SK-N-SH (cell line): ENCODE measurements around the gene SAMD4A. TPM values are rescaled to one million over a fixed set of nuclear protein-coding genes. Genes with fewer than 3 reads are reported as not detected.
A peak's percentile ranks its signal among the peaks of the same experiment; 100 is the strongest.

Experiments
- CTCF ChIA-PET: fragments of 300-600, 350-600 bp; formaldehyde crosslinking; extraction: SDS; loops from one replicate; lab custom pipeline; 2021; lab: Yijun Ruan, JAX
- POLR2A ChIA-PET: fragments of 350-600 bp; sonication (Branson Sonifier 250); formaldehyde crosslinking; extraction: SDS; loops from one replicate; lab custom pipeline; 2020; ENCODE audit warnings: antibody characterized with exemption, inconsistent platforms; lab: Yijun Ruan, JAX
- DNase-seq: peaks from one replicate; pipeline ENCODE4 v3.0.0; 2012
- H2AFZ ChIP-seq: fragments of 200-600 bp; sonication (generic); 2 replicates; pipeline ENCODE4 v1.8.1; 2016; ENCODE audit warnings: antibody characterized with exemption, mild to moderate bottlenecking, low read depth
- H3F3A ChIP-seq: fragments of 200-600 bp; sonication (generic); replicated peaks from 2 replicates; pipeline ENCODE3; 2016; ENCODE audit warnings: antibody characterized with exemption, mild to moderate bottlenecking; ENCODE audit not compliant: insufficient read depth
- H3K27ac ChIP-seq, 2 experiments: fragments of 200-500 bp in 1 of 2; fragments of 200-600 bp in 1 of 2; sonication (Bioruptor generic) in 1 of 2; sonication (generic), shearing (Covaris generic) in 1 of 2; 2 replicates each; pipeline versions ENCODE4 v1.5.1 to v1.6.1; 2014 to 2016; ENCODE audit warnings: low read depth in 2 of 2, inconsistent platforms in 1 of 2, low read length in 1 of 2, mild to moderate bottlenecking in 1 of 2, mixed read lengths in 1 of 2
- H3K27me3 ChIP-seq: fragments of 200-600 bp; sonication (generic), shearing (Covaris generic); 2 replicates; pipeline ENCODE4 v1.6.1; 2016; ENCODE audit warnings: mixed run types; ENCODE audit not compliant: insufficient read depth
- H3K36me3 ChIP-seq, 2 experiments: fragments of 200-500 bp in 1 of 2; fragments of 200-600 bp in 1 of 2; sonication (Bioruptor generic) in 1 of 2; sonication (generic) in 1 of 2; replicated peaks in 1 of 2; 2 replicates each; pipeline versions ENCODE3 to v1.5.1; 2014 to 2016; ENCODE audit warnings: low read length in 1 of 2, mild to moderate bottlenecking in 1 of 2; ENCODE audit not compliant: insufficient read depth in 2 of 2, control insufficient read depth in 1 of 2
- H3K4me1 ChIP-seq, 2 experiments: fragments of 200-500 bp in 1 of 2; fragments of 200-600 bp in 1 of 2; sonication (Bioruptor generic) in 1 of 2; sonication (generic), shearing (Covaris generic) in 1 of 2; 2 replicates each; pipeline versions ENCODE4 v1.5.1 to v1.6.1; 2014 to 2016; ENCODE audit warnings: low read depth in 1 of 2, low read length in 1 of 2, mixed run types in 1 of 2; ENCODE audit not compliant: insufficient read depth in 2 of 2, control insufficient read depth in 1 of 2
- H3K4me2 ChIP-seq: fragments of 200-600 bp; sonication (generic), shearing (Covaris generic); 2 replicates; pipeline ENCODE4 v1.6.1; 2017; ENCODE audit warnings: mixed run types
- H3K4me3 ChIP-seq, 2 experiments: fragments of 200-500 bp in 1 of 2; fragments of 200-600 bp in 1 of 2; sonication (Bioruptor generic) in 1 of 2; sonication (generic), shearing (Covaris generic) in 1 of 2; 2 replicates each; pipeline versions ENCODE4 v1.5.1 to v1.8.1; 2014 to 2016; ENCODE audit warnings: low read depth in 2 of 2, inconsistent platforms in 1 of 2, low read length in 1 of 2, mild to moderate bottlenecking in 1 of 2, mixed read lengths in 1 of 2, moderate library complexity in 1 of 2
- H3K79me2 ChIP-seq: fragments of 200-600 bp; sonication (generic); 2 replicates; pipeline ENCODE4 v1.8.1; 2017; ENCODE audit warnings: mild to moderate bottlenecking; ENCODE audit not compliant: insufficient read depth
- H3K9ac ChIP-seq: fragments of 200-600 bp; sonication (generic); 2 replicates; pipeline ENCODE4 v1.6.1; 2017; ENCODE audit warnings: mixed run types
- H3K9me2 ChIP-seq: fragments of 200-600 bp; sonication (generic); 2 replicates; pipeline ENCODE4 v1.6.1; 2017; ENCODE audit warnings: mixed run types
- H3K9me3 ChIP-seq: fragments of 200-600 bp; sonication (generic); 2 replicates; pipeline ENCODE4 v1.6.1; 2017; ENCODE audit warnings: mixed run types, mild to moderate bottlenecking, moderate library complexity
- H4K20me1 ChIP-seq: fragments of 200-600 bp; sonication (generic); 2 replicates; pipeline ENCODE4 v1.6.1; 2017; ENCODE audit warnings: mild to moderate bottlenecking, mixed run types; ENCODE audit not compliant: insufficient read depth
- EP300 ChIP-seq, 2 experiments: IDR thresholded peaks; 2 replicates each; pipeline versions ENCODE4 v1.4.0 to v1.6.1; 2012; ENCODE audit warnings: borderline replicate concordance in 1 of 2, low read depth in 1 of 2, low read length in 1 of 2
- EZH2phosphoT487 ChIP-seq: fragments of 200-600 bp; sonication (generic); IDR thresholded peaks from 2 replicates; pipeline ENCODE4 v1.6.1; 2017; ENCODE audit warnings: low read depth, mixed run types, mild to moderate bottlenecking, antibody characterized with exemption, moderate library complexity, borderline replicate concordance
- FOSL2 ChIP-seq: IDR thresholded peaks from 2 replicates; pipeline ENCODE4 v1.4.0; 2012; ENCODE audit warnings: low read depth, mild to moderate bottlenecking, moderate library complexity, borderline replicate concordance
- FOXJ3 ChIP-seq: sonication (generic); formaldehyde crosslinking; IDR thresholded peaks from 2 replicates; pipeline ENCODE4 v1.5.1; 2020; ENCODE audit warnings: mild to moderate bottlenecking, missing genetic modification reagents
- JUND ChIP-seq: IDR thresholded peaks from 2 replicates; pipeline ENCODE4 v1.4.0; 2012
- MEF2A ChIP-seq: IDR thresholded peaks from 2 replicates; pipeline ENCODE4 v1.4.0; 2012; ENCODE audit warnings: low read depth, borderline replicate concordance
- NFIC ChIP-seq: IDR thresholded peaks from 2 replicates; pipeline ENCODE4 v1.4.0; 2012; ENCODE audit warnings: borderline replicate concordance
- NRF1 ChIP-seq: IDR thresholded peaks from 2 replicates; pipeline ENCODE4 v1.6.1; 2012; ENCODE audit warnings: low read depth, mild to moderate bottlenecking, low read length
- RCOR1 ChIP-seq: fragments of 150-350 bp; IDR thresholded peaks from 2 replicates; pipeline ENCODE4 v1.6.1; 2017; ENCODE audit warnings: antibody characterized with exemption, low read length
- RFX5 ChIP-seq: IDR thresholded peaks from 2 replicates; pipeline ENCODE4 v1.6.1; 2012; ENCODE audit warnings: mild to moderate bottlenecking, improper control_type of control experiment, low read length
- RXRA ChIP-seq: IDR thresholded peaks from 2 replicates; pipeline ENCODE4 v1.4.0; 2012; ENCODE audit warnings: low read depth, mild to moderate bottlenecking, borderline replicate concordance
- TAF1 ChIP-seq: IDR thresholded peaks from 2 replicates; pipeline ENCODE4 v1.6.1; 2012; ENCODE audit warnings: low read depth, mild to moderate bottlenecking, low read length, moderate library complexity, borderline replicate concordance
- TCF12 ChIP-seq: IDR thresholded peaks from 2 replicates; pipeline ENCODE4 v1.4.0; 2012
- YY1 ChIP-seq: IDR thresholded peaks from 2 replicates; pipeline ENCODE4 v1.4.0; 2012; ENCODE audit warnings: low read depth, mild to moderate bottlenecking
- WGBS: methylation state at CpG from one replicate; pipeline ENCODE4 v1.1.6; 2017; ENCODE audit warnings: low lambda C conversion rate; 5-methylcytosine and 5-hydroxymethylcytosine counted together
- polyA plus RNA-seq, 3 experiments: library from polyadenylated mRNA; depleted of rRNA; stranded (reverse); fragments of >200 nt; gene quantifications; 2 replicates each; pipeline ENCODE4 v1.2.3, GENCODE V29; 2012
- TF ChIP-seq, protein P1 (sequence below): IDR thresholded peaks from 2 replicates; pipeline ENCODE4 v1.4.0; 2012; ENCODE audit warnings: low read depth
- TF ChIP-seq, protein P2 (sequence below): fragments of 150-350 bp; IDR thresholded peaks from 2 replicates; pipeline ENCODE4 v1.6.1; 2016; ENCODE audit warnings: mild to moderate bottlenecking, low read depth, low read length
- TF ChIP-seq, protein P3 (sequence below): IDR thresholded peaks from 2 replicates; pipeline ENCODE4 v1.4.0; 2012; ENCODE audit warnings: low read depth, borderline replicate concordance
- TF ChIP-seq, protein P4 (sequence below): fragments of 200-600 bp; sonication (generic); IDR thresholded peaks from 2 replicates; pipeline ENCODE4 v1.6.1; 2017; ENCODE audit warnings: antibody characterized with exemption, mild to moderate bottlenecking, moderate library complexity

SAMD4A gene
- polyA plus RNA-seq, 1 of the 3 experiments (the other 2 are of a cell fraction), result 5.0 TPM

DNA sequence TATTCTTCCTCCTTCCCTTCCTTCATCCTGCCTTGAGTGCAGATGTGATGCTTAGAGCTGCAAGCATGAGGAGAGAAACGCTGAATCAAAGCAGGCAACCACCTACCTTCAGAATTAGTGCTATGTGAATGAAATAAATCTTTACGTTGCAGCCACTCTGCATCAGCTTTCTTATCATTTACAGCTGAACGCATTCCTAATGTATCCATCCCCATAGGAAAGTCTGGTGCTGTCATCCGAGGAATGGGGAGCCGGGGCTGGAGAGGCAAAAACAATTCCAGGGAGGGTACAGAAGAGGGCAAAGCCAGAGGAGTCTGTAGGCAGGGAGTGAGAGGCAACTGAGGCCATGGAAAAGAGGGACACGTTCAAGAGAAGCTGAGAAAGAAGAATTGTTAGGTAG is 245.7 kb downstream of the SAMD4A start:
- no peaks in the 10 kb centered on the region for H3K9me3 ChIP-seq
- no peaks in the 10 kb centered on the region for H4K20me1 ChIP-seq
- no peak overlapping the region for H3K4me2 ChIP-seq
- no peaks in the 10 kb centered on the region for H3K36me3 ChIP-seq
- H3K9ac ChIP-seq, result no peak overlapping the region
- H3K4me1 ChIP-seq, result peaks cover 0 to 66% of the 10 kb centered on the region in 2 experiments; a peak in 2 of 4 replicates
- H3K79me2 ChIP-seq, result no peaks in the 10 kb centered on the region
- POLR2A ChIA-PET, result interaction anchor here (0.7 kb wide), 1 partner anchor 303 kb away, joined by 3 read pairs; the partner anchor contains the start of gene CGRRF1
- whole genome bisulfite sequencing, result 83% methylated on average over 6 of the region's 6 CpGs
- no peak overlapping the region for H3K4me3 ChIP-seq
- no peak for DNase-seq
- H3F3A ChIP-seq, result no peaks in the 10 kb centered on the region
- TF ChIP-seq, protein P1, sequence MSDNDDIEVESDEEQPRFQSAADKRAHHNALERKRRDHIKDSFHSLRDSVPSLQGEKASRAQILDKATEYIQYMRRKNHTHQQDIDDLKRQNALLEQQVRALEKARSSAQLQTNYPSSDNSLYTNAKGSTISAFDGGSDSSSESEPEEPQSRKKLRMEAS, result no peak
- no peak for TF ChIP-seq MEF2A
- no peak for TF ChIP-seq NFIC
- no peak for TF ChIP-seq FOSL2
- TF ChIP-seq RFX5, result no peak
- no peak for TF ChIP-seq FOXJ3 (CRISPR knock-in tag)
- no peak for TF ChIP-seq JUND
- TF ChIP-seq, protein P2, sequence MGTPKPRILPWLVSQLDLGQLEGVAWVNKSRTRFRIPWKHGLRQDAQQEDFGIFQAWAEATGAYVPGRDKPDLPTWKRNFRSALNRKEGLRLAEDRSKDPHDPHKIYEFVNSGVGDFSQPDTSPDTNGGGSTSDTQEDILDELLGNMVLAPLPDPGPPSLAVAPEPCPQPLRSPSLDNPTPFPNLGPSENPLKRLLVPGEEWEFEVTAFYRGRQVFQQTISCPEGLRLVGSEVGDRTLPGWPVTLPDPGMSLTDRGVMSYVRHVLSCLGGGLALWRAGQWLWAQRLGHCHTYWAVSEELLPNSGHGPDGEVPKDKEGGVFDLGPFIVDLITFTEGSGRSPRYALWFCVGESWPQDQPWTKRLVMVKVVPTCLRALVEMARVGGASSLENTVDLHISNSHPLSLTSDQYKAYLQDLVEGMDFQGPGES, result no peak
- no peak for TF ChIP-seq RCOR1
- TF ChIP-seq, protein P3, sequence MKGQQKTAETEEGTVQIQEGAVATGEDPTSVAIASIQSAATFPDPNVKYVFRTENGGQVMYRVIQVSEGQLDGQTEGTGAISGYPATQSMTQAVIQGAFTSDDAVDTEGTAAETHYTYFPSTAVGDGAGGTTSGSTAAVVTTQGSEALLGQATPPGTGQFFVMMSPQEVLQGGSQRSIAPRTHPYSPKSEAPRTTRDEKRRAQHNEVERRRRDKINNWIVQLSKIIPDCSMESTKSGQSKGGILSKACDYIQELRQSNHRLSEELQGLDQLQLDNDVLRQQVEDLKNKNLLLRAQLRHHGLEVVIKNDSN, result no peak
- no peak for TF ChIP-seq EP300 (IDR thresholded peaks at IDR 0.05; ENCODE audit: borderline replicate concordance in 1 of 2, low read depth in 1 of 2, low read length in 1 of 2)
- TF ChIP-seq NRF1, result no peak
- TF ChIP-seq RXRA, result no peak
- no peak for TF ChIP-seq YY1
- no peak for TF ChIP-seq EZH2phosphoT487
- H2AFZ ChIP-seq, result no peak overlapping the region
- H3K27ac ChIP-seq, result peak overlapping the region in 1 of 2 experiments; percentile 16; a peak in 1 of 4 replicates
- no peaks in the 10 kb centered on the region for H3K27me3 ChIP-seq
- CTCF ChIA-PET, result interaction anchor here (1.0 to 1.6 kb wide), 4 partner anchors 28 to 249 kb away, joined by 3 to 7 read pairs (median 4); partner anchors contain the start of gene GCH1
- no peaks in the 10 kb centered on the region for H3K9me2 ChIP-seq

DNA sequence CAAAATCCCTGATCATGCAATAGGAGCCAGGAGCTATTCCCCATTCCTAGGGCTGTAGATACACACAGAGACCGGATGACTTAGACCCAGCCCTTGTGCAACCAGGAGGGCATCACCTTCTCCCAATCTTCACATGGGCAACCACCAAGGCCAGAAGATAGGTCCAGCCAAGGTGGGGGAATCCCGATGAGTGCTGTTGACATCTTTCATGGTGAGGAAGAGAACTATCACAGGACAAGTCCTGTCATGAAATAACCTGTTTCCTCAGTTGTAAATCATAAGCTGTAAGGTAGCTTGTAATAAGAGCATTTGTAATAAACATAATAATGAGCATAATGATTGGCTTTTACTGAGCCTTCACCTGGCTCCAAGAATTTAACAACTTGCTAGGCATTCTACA is 246.2 kb downstream of the SAMD4A start:
- peaks cover 0 to 66% of the 10 kb centered on the region in 2 experiments; a peak in 3 of 4 replicates for H3K4me1 ChIP-seq
- H2AFZ ChIP-seq, result no peak overlapping the region
- DNase-seq, result no peak
- no peaks in the 10 kb centered on the region for H3F3A ChIP-seq
- no peak overlapping the region; a peak in 1 of 4 replicates for H3K27ac ChIP-seq
- no peak overlapping the region for H3K4me2 ChIP-seq
- no peak overlapping the region for H3K9ac ChIP-seq
- no peaks in the 10 kb centered on the region for H3K36me3 ChIP-seq
- ChIA-PET CTCF (interaction anchor here (0.6 to 1.3 kb wide), 5 partner anchors 29 to 277 kb away, joined by 3 to 7 read pairs (median 3); partner anchors contain the start of gene GCH1), POLR2A (interaction anchor here (0.7 kb wide), 1 partner anchor 303 kb away, joined by 3 read pairs; the partner anchor contains the start of gene CGRRF1)
- WGBS, result 63% methylated on average over 2 of the region's 2 CpGs
- no peak overlapping the region for H3K4me3 ChIP-seq
- no peaks in the 10 kb centered on the region for H3K9me2 ChIP-seq
- H3K79me2 ChIP-seq, result no peaks in the 10 kb centered on the region
- no peaks in the 10 kb centered on the region for H4K20me1 ChIP-seq
- H3K27me3 ChIP-seq, result no peaks in the 10 kb centered on the region
- TF ChIP-seq JUND (no peak), NRF1 (no peak), RXRA (no peak), EP300 (IDR thresholded peaks at IDR 0.05; ENCODE audit: borderline replicate concordance in 1 of 2, low read depth in 1 of 2, low read length in 1 of 2) (no peak), TCF12 (no peak), TAF1 (no peak)
- TF ChIP-seq, protein P4, sequence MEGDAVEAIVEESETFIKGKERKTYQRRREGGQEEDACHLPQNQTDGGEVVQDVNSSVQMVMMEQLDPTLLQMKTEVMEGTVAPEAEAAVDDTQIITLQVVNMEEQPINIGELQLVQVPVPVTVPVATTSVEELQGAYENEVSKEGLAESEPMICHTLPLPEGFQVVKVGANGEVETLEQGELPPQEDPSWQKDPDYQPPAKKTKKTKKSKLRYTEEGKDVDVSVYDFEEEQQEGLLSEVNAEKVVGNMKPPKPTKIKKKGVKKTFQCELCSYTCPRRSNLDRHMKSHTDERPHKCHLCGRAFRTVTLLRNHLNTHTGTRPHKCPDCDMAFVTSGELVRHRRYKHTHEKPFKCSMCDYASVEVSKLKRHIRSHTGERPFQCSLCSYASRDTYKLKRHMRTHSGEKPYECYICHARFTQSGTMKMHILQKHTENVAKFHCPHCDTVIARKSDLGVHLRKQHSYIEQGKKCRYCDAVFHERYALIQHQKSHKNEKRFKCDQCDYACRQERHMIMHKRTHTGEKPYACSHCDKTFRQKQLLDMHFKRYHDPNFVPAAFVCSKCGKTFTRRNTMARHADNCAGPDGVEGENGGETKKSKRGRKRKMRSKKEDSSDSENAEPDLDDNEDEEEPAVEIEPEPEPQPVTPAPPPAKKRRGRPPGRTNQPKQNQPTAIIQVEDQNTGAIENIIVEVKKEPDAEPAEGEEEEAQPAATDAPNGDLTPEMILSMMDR, result no peak
- TF ChIP-seq, all 33 proteins: peak for 0
- no peaks in the 10 kb centered on the region for H3K9me3 ChIP-seq
